A673 (cell line): ENCODE measurements around the gene TANC1. TPM values are rescaled to one million over a fixed set of nuclear protein-coding genes. Genes with fewer than 3 reads are reported as not detected.

Experiments used
- BruUV-seq: library from RNA; stranded (reverse); fragments of 400-500 nt; replicated peaks from 2 replicates; lab custom pipeline; 2021; lab: Mats Ljungman, UMichigan
- CTCF ChIA-PET: fragments of 300-600 bp; sonication (Branson Sonifier 250); formaldehyde crosslinking; loops from one replicate; lab custom pipeline; 2022; ENCODE audit warnings: antibody characterized with exemption; lab: Charles Lee
- POLR2A ChIA-PET: fragments of 300-600 bp; sonication (Branson Sonifier 250); formaldehyde crosslinking; loops from one replicate; lab custom pipeline; 2022; ENCODE audit warnings: antibody characterized with exemption; ENCODE audit not compliant: low non-redundant PET; lab: Charles Lee
- DNase-seq: peaks from one replicate; pipeline ENCODE4 v3.0.0-alpha.2; 2015; ENCODE audit warnings: low spot score
- H3K27ac ChIP-seq: fragments of 200-600 bp; sonication (generic); 2 replicates; pipeline ENCODE4 v1.5.1; 2016; ENCODE audit warnings: mixed run types, low read depth, mild to moderate bottlenecking, mixed read lengths, antibody characterized with exemption, low read length; ENCODE audit not compliant: poor library complexity, severe bottlenecking
- H3K27me3 ChIP-seq: fragments of 200-600 bp; sonication (generic); replicated peaks from 2 replicates; pipeline ENCODE4 v1.6.1; 2017; ENCODE audit warnings: mixed run types, low read depth, mild to moderate bottlenecking, mixed read lengths, antibody characterized with exemption, low read length; ENCODE audit not compliant: insufficient read depth, poor library complexity
- H3K36me3 ChIP-seq: fragments of 200-600 bp; sonication (generic); 2 replicates; pipeline ENCODE4 v1.6.1; 2016; ENCODE audit warnings: mixed run types, mild to moderate bottlenecking, mixed read lengths, antibody characterized with exemption, low read length; ENCODE audit not compliant: insufficient read depth, poor library complexity, severe bottlenecking
- H3K4me1 ChIP-seq: fragments of 200-600 bp; sonication (generic); 2 replicates; pipeline ENCODE4 v1.6.1; 2017; ENCODE audit warnings: mixed run types, mild to moderate bottlenecking, mixed read lengths, antibody characterized with exemption, low read length; ENCODE audit not compliant: insufficient read depth, poor library complexity, severe bottlenecking
- H3K4me3 ChIP-seq: fragments of 200-600 bp; sonication (generic); 2 replicates; pipeline ENCODE4 v1.5.1; 2016; ENCODE audit warnings: low read depth, mixed run types, mild to moderate bottlenecking, mixed read lengths, low read length; ENCODE audit not compliant: poor library complexity, severe bottlenecking
- H3K9me3 ChIP-seq: fragments of 200-600 bp; sonication (generic); 2 replicates; pipeline ENCODE4 v1.6.1; 2016; ENCODE audit warnings: mixed run types, low read depth, mild to moderate bottlenecking, mixed read lengths, antibody characterized with exemption, low read length; ENCODE audit not compliant: poor library complexity, severe bottlenecking
- CTCF ChIP-seq: fragments of 300-800, 200-600 bp; sonication (generic); conservative IDR thresholded peaks from 2 replicates; pipeline ENCODE4 v1.5.1; 2017; ENCODE audit warnings: low read depth, mild to moderate bottlenecking, antibody characterized with exemption, low read length, moderate library complexity, mixed read lengths
- EZH2 ChIP-seq: fragments of 200-600 bp; sonication (generic); IDR thresholded peaks from 2 replicates; pipeline ENCODE4 v1.6.1; 2017; ENCODE audit warnings: borderline replicate concordance, low read depth, mild to moderate bottlenecking, mixed read lengths, antibody characterized with exemption, low read length; ENCODE audit not compliant: poor library complexity, severe bottlenecking
- intact Hi-C: fragments of 100-400 bp; cut with micrococcal nuclease; formaldehyde crosslinking; loops from one replicate; pipeline ENCODE4 v1.10.0; 2022; ENCODE audit not compliant: unreplicated experiment
- total RNA-seq: library from RNA; stranded (reverse); gene quantifications from 2 replicates; pipeline ENCODE4 v1.2.3, GENCODE V29; 2021

Gene TANC1
- total RNA-seq, 1 experiment from 2014 or later = 9.0 TPM

GRCh38 chr2:159147690-159148089 lies 179.2 kb downstream of the TANC1 start:
- BruUV-seq = no TSS peak
- Histone ChIP-seq H3K36me3 (no peaks in the 10 kb centered on the region), H3K9me3 (no peaks in the 10 kb centered on the region), H3K4me1 (no peaks in the 10 kb centered on the region), H3K27ac (no peak overlapping the region), H3K27me3 (no peaks in the 10 kb centered on the region), H3K4me3 (no peak overlapping the region)
- TF ChIP-seq EZH2 (no peak), CTCF (no peak)
- intact Hi-C loops = no loop called here
- CTCF ChIA-PET = no interaction called here
- POLR2A ChIA-PET = no interaction called here
- no peak for DNase-seq

GRCh38 chr2:159148901-159149300 lies 180.5 kb downstream of the TANC1 start:
- Histone ChIP-seq H3K27me3 (no peaks in the 10 kb centered on the region), H3K27ac (no peak overlapping the region), H3K4me1 (no peaks in the 10 kb centered on the region), H3K36me3 (no peaks in the 10 kb centered on the region), H3K4me3 (no peak overlapping the region), H3K9me3 (no peaks in the 10 kb centered on the region)
- no peak for DNase-seq
- ChIA-PET CTCF (no interaction called here), POLR2A (no interaction called here)
- intact Hi-C loops = no loop called here
- BruUV-seq = no TSS peak
- TF ChIP-seq CTCF (no peak), EZH2 (no peak)

DNA sequence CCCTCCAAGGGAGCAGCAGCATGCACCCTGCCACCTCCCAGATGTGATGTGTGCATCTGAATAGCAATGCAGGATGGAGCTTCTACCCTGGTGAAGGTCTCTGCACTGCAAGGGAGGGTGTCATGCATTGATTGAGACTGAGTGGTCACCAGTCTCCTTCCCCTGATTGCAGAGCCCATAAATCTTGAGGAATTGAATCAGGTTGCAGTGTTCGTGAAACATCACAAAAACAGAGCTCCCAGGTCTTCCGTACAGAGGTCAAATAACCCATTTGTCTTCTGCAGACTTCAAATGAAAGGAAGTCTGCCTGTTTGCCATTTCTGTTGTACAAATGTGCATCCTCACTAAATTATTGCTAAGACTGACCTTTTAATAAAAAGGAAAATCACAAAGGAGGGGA lies 181.3 kb downstream of the TANC1 start:
- BruUV-seq = no TSS peak
- DNase-seq = no peak
- intact Hi-C loops = no loop called here
- CTCF ChIA-PET = no interaction called here
- H3K4me3 ChIP-seq = no peak overlapping the region
- TF ChIP-seq CTCF (no peak), EZH2 (no peak)
- no peaks in the 10 kb centered on the region for H3K36me3 ChIP-seq
- H3K4me1 ChIP-seq = no peaks in the 10 kb centered on the region
- no peaks in the 10 kb centered on the region for H3K27me3 ChIP-seq
- no peak overlapping the region for H3K27ac ChIP-seq
- POLR2A ChIA-PET = no interaction called here
- H3K9me3 ChIP-seq = no peaks in the 10 kb centered on the region
